Right hindlimb (tissue), 1 donor: ENCODE data around the gene MEGF6.
"Not testable (repeated sequence)": the region's sequence is repeated elsewhere in the genome, so short reads cannot be mapped to it uniquely, and the experiment has no call there.

ENCODE experiments used
- DNase-seq: peaks from one replicate; pipeline ENCODE4 v3.0.0-alpha.2; 2018

MEGF6 gene

DNA sequence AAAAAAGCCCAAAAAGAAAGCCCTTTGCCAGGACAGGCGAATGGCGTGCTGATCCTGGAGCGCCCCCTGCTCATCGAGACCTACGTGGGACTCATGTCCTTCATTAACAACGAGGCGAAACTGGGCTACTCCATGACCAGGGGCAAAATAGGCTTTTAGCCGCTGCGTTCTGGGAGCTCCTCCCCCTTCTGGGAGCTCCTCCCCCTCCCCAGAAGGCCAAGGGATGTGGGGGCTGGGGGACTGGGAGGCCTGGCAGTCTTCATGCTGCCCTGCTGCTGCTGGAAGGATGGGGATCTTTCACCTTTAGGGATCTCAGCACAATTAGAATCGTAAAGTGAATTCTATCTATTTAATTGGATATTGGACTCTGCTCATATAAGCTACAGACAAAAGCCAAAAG lies 17.1 kb upstream of the MEGF6 start:
- DNase-seq: no peak

DNA sequence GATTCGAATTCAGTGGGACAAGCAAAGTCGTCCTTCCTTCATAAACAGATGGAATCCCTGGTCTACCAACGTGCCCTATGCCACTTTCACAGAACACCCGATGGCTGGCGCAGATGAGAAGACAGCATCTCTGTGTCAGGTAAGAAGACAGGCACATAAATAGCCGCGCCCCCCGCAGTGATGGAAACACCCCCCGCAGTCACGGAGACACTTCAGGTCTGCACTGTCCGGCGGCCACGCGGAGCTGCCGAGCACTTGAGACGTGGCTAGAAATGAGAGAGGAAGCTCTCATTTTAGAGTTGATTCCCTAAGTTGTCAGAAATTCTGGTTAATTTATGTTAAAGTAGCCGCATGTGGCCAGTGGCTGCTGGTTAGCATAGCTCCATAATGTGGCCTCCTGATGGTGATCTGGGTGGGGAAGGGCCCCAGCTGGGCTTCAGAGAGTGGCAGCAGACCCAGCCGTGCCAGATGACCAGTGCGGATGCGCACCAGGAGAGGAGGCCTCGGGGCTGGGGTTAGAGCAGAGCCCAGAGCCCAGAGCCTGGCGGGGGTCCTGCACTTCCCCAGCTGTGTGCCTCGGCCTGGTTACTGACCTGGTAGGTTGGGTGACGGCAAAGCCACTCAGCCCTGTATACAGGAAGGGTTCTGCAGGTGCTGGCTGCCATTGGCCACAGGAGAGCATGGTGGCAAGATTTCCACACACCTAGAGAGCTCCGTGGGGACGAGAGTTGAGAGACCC lies 16.4 kb upstream of the MEGF6 start:
- no peak for DNase-seq

DNA sequence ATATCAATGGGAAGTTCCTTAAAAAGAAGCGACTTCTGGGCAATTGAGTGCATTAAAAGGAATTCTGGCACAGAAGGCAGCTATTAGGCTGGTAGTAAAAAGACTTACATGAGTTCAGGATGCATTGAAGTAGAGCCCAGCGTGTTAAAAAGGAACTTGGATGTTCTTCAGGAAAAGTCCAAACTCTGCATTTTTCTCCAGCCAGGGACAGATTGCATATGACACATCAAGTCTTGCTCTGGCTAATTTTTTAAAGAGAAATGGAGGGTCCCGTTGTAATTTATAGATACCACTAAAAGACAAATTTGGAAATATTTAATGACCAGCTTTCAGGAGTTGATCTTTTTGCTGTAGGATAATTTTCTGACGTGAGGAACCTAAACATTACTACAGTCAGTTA lies 14.7 kb upstream of the MEGF6 start:
- no peak for DNase-seq

DNA sequence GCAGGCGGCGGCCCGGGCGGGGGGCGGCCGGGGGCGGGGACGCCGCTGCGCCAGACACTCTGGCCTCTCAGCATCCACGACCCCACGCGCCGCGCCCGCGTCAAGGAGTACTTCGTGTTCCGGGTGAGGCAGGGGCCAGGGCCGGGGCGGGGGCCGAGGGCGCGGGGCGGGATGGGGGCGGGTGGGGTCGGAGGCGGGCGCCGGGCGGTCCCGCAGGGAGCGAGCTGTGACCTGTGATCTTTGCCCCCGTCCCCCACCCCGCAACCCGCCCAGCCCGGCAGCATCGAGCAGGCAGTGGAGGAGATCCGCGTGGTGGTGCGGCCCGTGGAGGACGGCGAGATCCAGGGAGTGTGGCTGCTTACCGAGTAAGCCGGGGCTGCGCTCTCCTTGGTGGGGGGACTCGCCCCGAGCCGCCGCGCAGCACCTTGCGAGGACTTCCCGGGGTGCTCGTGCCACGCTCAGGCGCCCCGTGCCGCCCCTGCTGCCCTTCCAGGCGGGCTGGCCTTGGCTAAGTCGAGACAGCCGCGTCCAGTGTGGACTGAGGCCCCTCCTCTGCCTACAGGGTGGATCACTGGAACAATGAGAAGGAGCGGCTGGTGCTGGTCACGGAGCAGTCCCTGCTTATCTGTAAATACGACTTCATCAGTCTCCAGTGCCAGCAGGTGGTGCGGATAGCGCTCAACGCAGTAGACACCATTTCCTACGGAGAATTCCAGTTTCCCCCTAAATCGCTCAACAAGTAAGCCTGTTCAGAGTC lies 14.0 kb upstream of the MEGF6 start:
- no peak for DNase-seq

DNA sequence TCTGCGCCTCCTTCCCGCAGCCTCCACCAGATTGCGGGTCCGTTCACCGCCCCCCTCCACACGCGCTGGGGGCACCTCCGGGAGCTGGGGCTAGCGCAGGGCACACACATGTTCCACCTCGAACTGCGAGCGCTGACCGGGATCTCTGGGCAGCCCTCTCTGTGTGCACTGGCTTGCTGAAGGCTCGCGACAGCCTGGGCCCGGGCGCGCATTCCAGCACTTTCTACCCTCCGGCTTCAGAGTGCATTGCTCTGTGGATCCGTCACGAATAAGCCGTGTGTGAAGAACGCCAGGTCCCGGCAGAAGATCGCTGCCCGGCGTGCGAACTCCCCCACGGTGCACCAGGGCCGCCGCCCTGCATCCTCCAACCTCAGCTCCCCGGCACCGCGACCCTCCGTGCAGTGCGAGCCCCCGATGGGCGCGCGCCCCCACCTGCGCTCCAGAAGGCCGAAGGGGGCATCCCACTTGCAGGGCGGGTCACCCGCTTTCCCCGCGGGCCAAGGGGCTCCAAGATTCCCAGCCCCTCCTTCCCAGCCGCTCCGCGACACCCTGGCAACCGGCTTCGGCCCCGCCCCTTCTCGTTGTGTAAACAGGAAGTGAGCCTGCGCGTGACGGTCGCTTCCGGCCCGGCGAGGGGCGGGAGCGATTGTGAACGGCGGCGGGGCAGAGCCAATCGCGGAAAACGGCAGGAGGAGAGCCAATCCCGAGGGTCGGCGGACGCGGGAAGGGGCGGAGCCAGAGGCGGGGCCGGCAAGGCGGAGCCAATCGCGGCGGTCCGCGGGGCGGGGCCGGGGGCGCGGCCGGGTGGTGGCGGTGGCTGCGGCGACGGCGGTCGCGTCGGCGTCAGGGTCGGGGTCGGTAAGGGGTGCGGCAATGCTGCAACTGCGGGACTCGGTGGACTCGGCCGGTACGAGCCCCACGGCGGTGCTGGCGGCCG lies 13.2 kb upstream of the MEGF6 start, which contains the start of gene TPRG1L:
TSS of gene TPRG1L (plus strand) at position 816 of the 937 bp plus-strand sequence. CDS start at position 874, 58 bp downstream.
- DNase-seq: peak; percentile 99

DNA sequence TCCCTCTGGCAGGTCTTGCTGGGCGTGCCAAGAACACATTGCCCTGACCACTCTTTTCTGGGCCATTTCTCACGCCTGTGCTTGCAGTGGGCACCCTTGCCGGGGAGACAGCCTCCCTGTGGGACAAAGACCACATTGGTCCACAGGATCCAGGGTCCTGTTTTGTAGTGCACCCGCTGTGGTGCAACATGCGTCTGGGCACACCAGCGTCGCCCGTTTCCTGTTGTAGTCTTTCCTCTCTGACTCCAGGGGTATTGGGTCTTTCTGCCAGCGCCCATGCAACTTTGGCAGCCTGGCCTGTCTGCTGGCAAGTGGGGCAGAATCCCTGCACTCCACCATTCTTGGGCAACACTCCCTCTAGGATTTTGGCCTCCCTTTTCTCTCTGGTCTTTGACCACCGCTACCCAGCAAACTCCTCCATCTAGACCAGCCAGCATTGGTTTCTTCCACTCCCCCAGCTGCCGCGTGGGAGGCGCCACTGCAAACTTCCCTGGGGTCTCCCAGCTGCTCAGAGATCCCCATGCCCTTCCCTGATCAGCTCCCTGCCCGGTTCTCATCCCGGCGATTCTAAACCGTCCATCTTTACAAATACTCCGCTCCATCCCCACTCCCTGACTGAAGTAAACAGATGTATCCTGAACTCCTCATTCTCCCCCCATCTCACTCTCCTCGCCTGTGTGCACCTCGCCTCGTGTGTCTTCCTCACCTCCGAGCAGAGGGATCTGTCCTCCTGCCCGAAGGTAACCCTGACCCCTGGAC lies 12.3 kb upstream of the MEGF6 start:
- no peak for DNase-seq

DNA sequence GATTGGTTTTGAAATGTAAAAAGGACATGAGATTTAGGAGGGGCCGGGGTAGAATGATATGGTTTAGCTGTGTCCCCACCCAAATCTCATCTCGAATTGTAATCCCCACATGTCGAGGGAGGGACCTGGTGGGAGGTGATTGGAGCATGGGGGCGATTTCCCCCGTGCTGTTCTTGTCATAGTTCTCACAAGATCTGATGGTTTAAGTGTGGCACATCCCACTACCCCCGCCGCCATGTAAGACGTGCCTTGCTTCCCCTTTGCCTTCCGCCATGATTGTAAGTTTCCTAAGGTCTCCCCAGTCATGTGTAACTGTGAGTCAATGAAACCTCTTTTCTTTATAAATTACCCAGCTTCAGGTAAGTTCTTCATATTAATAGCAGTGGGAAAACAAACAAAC lies 10.8 kb upstream of the MEGF6 start:
- DNase-seq: not testable (repeated sequence)

DNA sequence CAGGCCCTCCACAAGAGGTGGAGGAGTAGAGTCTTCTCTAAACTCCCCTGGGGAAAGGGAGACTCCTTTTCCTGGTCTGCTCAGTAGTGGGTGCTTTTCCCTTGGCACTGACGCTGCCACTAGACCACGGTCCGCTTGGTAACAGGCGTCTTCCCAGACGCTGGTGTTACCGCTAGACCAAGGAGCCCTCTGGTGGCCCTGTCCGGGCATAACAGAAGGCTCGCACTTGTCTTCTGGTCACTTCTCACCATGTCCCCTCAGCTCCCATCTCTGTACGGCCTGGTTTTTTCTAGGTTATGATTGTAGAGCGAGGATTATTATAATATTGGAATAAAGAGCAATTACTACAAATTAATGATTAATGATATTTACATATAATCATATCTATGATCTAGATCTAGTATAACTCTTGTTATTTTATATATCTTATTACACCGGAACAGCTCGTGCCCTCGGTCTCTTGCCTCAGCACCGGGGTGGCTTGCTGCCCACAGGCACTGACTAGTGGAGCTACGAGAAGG lies 9.9 kb upstream of the MEGF6 start:
- DNase-seq: not testable (repeated sequence)

DNA sequence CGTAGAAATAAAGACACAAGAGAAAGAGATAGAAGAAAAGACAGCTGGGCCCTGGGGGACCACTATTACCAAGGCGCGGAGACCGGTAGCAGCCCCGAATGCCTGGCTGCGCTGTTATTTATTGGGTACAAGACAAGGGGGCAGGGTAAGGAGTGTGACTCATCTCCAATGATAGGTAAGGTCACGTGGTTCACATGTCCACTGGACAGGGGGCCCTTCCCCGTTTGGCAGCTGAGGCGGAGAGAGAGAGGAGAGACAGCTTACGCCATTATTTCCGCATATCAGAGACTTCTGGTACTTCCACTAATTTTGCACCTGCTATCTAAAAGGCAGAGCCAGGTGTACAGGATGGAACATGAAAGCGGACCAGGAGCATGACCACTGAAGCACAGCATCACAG lies 9.4 kb upstream of the MEGF6 start:
- DNase-seq: no peak

DNA sequence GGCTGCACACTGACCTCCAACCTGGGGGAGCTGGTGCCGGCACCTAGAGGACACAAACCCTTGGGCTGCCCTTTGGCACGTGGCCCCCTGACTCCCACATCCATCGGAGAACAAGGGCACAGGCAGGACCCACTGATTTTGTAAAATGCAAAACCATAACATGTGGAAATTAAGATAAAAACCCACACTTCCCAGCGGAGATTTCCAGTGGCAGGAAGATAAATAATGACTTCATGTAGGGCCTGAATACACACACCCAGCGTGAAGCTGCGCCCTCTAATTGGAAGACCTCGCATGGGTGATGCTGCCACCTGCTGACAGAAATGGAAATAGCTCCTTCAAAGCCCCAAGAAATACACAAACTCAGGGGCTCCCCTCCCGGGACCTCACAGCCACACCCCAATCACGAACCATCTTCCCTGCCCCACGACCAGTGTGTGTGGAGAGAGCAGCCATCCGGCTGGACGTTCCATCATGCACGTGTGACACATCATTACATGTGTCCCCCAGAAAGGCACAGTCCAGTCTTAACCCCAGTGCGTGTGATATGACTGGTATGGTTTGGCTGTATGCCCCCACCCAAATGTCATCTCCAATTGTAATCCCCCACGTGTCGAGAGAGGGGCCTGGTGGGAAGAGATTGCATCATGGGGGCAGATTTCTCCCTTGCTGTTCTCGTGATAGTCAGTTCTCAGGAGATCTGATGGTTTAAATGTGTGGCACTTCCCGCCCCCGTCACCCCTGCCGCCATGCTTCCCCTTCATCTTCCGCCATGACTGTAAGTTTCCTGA lies 7.8 kb upstream of the MEGF6 start:
- DNase-seq: peak; percentile 69

DNA sequence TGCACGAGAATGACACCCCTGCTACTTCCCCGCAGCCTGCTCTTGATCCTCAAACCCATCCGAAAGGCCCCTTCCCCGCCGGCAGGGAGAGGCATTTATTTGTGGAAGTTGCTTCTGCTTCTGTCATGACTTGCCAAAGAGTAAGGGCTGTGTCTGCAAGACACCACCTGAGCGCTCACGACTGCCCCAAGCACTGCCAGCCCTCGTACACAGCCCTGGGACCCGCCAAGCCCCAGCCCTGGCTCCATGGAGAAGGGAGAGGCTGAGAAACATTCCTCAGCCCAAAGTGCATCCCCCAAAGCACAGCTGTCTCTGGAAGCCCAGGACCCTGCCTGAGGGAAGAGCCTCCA lies 7.2 kb upstream of the MEGF6 start:
- no peak for DNase-seq

DNA sequence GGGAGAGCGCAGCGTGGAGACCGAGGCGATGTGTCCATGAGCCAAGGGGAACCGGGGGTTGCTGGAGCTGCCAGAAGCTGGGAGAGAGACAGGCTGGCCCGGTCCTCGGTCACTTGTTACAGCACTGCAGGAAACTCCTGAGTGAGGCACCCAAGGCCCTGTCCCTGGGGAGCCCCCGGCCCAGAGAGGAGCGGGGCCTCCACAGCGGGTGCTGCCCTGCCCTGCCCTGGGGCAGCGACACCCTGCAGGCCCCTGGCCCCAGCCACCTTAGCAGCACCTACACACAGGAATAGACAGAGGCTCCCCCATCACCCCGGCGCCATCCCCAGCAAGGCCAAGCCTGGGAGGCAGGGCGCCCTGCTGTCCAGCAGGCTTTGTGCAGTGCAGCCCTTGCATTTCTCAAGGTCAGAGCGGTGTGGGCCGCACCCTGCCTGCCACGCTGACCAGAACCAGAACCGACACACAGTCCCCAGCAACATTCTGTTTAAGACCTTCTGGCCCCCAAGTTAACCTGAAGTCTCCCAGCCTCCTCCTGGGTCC lies 6.6 kb upstream of the MEGF6 start:
- no peak for DNase-seq

DNA sequence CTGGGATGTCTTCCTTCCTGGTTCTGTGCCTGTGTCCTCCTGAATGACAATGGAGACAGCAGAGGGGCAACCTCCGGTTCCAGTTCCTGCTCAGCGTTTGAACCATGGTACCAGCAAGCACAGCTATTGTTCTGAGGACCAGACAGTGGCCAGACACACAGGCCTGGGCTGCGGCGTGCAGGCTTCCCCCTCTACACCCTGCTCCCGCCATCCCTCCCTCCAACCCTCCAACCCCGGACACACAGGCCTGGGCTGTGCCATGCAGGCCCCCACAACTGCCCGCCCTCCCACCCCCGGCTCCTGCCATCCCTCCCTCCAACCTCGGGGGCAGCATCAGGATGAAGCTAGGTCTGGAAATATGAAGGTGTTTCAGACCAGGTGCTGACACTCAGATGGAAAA lies 5.6 kb upstream of the MEGF6 start:
- DNase-seq: no peak

DNA sequence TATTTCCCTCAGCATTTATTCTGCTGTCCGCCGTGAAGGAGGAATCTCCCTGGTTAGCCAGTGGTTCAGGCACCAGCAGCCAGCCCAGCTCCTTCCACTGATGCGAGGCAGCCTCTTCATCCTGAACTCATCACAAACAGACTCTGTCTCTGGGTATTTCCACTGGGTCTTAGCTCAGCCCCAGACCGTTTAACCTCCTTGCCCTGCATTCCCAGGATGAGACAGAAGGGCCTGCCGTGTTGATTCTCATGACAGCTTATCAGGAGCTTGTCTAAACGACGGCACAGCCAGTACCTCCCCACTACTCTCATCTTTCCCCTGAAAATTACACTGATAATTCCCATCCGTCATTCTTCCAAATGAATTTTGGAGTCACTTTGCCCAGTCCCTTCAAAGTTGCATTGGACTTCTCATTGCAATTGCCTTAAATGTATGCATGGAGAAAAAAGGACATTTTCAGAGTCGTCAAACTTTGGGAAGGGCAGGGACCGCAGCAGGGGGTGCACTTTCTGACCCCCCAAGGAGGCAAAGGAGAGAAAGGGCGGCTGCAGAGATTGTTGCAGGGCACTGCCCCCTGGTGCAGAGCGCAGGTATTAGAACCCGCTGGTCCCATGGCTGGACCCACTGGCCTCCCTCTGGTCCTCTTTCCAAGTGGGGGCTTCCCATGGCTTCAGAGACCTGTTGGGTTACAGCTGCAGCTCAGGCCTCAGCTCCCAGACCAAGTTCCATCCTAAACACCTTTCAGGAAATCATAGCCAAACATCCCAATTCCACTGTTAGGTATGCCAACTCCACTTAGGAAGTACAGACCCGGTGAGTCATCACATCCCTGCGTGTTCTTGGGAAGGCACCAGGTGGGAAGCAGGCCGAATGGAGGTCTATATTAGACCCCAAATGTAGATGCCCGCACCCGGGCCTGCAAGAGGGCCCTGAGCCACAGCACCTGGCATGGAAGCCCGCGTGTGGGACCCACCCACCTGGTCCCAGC lies 3.7 kb upstream of the MEGF6 start:
- no peak for DNase-seq

DNA sequence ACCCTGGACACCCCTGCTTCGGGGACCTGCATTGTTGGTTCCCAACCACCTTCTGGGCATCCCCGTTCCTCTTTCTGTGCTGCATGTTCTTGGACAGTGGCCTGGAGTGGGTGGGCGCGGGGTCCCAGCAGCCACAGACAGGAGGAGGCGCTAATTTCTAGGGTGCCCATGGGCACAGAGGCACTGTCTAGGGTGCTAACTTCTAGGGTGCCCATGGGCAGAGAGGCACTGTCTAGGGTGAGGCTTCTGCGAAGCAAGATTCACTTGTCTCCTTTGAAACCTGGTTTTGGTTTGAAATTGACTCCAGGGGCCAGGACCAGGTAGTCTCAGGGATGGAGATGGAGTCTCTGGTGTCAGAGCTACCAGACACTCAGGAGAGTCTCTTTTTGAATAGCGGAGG lies 815 bp upstream of the MEGF6 start:
- no peak for DNase-seq

DNA sequence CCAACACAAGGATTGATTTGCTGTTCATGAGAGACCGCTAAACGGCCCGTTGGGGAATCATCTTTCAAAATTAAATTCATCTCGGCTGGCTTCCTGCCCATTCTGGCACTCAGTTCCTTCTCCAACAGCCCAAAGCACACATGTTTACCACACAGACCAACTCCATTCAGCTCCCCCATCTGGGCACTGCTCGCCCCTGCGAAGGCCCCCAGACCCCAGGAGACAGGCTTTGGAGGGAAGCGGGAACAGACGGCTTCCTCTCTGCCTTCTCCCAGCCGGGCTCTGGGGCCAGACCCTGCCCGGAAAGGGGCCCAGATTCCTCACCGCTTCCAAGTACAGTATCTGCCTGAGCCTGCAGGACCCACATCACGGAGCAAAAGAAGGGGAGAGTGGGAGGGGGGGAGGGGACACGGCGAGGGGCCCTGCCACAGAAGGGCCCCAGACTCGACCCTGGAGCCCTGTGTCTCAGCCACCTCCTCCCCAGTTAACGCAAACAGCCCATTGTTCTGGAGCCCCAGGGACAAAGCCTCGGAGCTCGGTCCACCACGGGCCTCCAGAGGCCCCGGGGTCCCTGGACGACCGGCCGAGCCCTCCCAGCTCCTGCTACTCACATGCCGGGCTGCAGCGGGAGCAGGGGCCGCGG lies 660 bp downstream of the MEGF6 start:
- peak; percentile 74 for DNase-seq

DNA sequence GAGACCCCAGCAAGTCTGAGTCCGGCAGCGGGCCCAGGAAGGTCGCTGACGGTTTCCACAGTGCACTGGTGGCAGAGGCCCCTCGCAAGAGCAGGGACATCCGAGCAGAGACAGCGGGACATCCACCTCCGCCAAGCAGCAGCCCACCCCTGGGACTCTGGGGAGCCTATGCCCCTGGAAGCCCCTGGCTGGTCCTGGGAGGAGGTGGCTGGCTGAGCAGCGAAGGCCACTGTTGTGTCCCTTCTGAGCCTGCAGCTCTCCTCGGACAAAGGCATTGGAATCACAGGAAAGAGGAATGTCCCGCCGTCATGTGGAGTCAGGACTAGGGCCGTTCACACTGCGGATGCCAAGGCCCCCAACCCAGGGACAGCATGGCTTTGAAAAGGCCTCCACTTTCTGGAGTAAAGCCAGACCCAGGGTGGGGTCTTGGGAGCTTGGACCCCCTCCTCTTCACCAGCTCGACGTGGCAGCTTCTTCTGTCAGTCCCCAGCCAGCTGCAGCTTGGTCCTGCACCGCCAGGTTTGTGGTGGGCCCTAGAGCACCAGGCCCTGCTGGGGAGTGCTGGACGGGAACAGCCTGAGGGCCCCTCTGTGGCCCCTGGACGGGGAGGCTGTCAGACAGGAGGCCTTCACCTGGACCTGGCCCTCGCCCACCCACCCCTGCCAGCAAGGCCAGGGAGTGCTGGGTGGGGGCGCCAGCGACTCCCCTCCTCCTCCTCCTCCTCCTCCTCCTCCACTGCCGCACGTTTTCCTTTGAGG lies 1.4 kb downstream of the MEGF6 start:
- no peak for DNase-seq

DNA sequence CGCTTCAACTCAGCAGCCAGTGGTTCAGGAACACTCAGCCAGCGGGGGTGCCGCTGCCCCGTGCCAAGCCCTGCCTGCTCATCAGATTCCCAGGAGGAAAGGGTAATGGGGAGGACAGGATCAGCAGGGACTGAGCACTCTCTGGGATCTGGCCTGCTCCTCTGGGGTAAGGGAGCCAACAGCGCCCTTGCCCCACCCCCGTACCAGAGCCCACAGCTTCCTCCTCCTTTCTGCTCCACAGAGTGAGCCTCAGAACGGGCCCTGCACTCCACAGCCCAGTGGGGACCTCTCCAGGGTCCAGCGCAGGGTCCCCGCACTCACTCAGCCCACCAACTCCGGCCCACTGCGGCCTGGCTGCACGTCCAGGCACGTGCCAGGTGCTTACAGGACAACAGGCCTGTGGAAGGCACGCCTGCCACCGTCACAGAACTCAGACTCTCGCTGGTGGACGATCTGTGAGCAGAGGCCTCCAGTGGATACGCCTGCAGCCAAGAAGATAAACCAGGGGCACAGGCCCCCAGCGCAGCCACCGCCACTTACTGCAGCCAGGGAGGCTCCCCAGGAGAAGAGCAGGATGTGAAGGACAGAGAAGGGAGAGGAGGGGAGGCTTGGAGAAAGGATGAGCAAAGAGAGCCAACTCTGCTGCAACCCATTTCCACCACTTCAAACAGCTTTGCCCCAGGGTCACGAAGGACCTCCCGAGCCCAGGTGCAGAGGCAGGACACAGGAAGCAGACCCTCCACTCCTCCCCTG lies 2.1 kb downstream of the MEGF6 start:
- no peak for DNase-seq
